WTC11 (cell line): ENCODE data around the gene ABCA3. TPM values are rescaled to one million over a fixed set of nuclear protein-coding genes. Genes with fewer than 3 reads are reported as not detected.
A peak's percentile ranks its signal among the peaks of the same experiment; 100 is the strongest.

Experiments
- CREB1 ChIP-seq: sonication (generic); formaldehyde crosslinking; IDR thresholded peaks from 2 replicates; pipeline ENCODE4 v1.8.0; 2023; ENCODE audit warnings: mild to moderate bottlenecking, missing genetic modification reagents
- E2F1 ChIP-seq: sonication (generic); formaldehyde crosslinking; IDR thresholded peaks from 2 replicates; pipeline ENCODE4 v1.8.0; 2022; ENCODE audit warnings: mild to moderate bottlenecking, missing genetic modification reagents
- HMGA2 ChIP-seq: fragments of 250-450 bp; sonication (Bioruptor Pico); IDR thresholded peaks from 2 replicates; pipeline ENCODE4 v1.4.0; 2021; ENCODE audit warnings: mild to moderate bottlenecking, moderate library complexity
- IRF2 ChIP-seq: sonication (generic); formaldehyde crosslinking; IDR thresholded peaks from 2 replicates; pipeline ENCODE4 v1.8.0; 2022; ENCODE audit warnings: low read depth, missing genetic modification reagents, borderline replicate concordance
- JAZF1 ChIP-seq: fragments of 250-450 bp; sonication (Bioruptor Pico); IDR thresholded peaks from 2 replicates; pipeline ENCODE4 v1.9.0; 2021; ENCODE audit warnings: moderate library complexity, mild to moderate bottlenecking, inconsistent platforms
- MXD4 ChIP-seq: fragments of 250-450 bp; sonication (Bioruptor Pico); IDR thresholded peaks from 2 replicates; pipeline ENCODE4 v1.8.0; 2021; ENCODE audit warnings: mild to moderate bottlenecking, moderate library complexity, borderline replicate concordance
- NR3C1 ChIP-seq: sonication (generic); formaldehyde crosslinking; conservative IDR thresholded peaks from 2 replicates; pipeline ENCODE4 v1.8.1; 2023; ENCODE audit warnings: low read depth, mild to moderate bottlenecking, missing genetic modification reagents
- PRDM15 ChIP-seq: sonication (generic); formaldehyde crosslinking; IDR thresholded peaks from 2 replicates; pipeline ENCODE4 v1.8.0; 2022; ENCODE audit warnings: missing genetic modification reagents
- PRRX2 ChIP-seq: fragments of 250-450 bp; sonication (Bioruptor Pico); IDR thresholded peaks from 2 replicates; pipeline ENCODE4 v1.8.0; 2021; ENCODE audit warnings: mild to moderate bottlenecking
- SMAD3 ChIP-seq: sonication (generic); formaldehyde crosslinking; IDR thresholded peaks from 2 replicates; pipeline ENCODE4 v1.8.0; 2022; ENCODE audit warnings: missing genetic modification reagents, mild to moderate bottlenecking, borderline replicate concordance
- SMAD4 ChIP-seq: sonication (generic); formaldehyde crosslinking; IDR thresholded peaks from 2 replicates; pipeline ENCODE4 v1.8.0; 2022; ENCODE audit warnings: mild to moderate bottlenecking, missing genetic modification reagents
- STAT6 ChIP-seq: sonication (generic); formaldehyde crosslinking; conservative IDR thresholded peaks from 2 replicates; pipeline ENCODE4 v1.8.1; 2023; ENCODE audit warnings: mild to moderate bottlenecking, low read depth, missing genetic modification reagents, moderate library complexity
- USF2 ChIP-seq: sonication (generic); formaldehyde crosslinking; IDR thresholded peaks from 2 replicates; pipeline ENCODE4 v1.8.1; 2023; ENCODE audit warnings: mild to moderate bottlenecking, missing genetic modification reagents, moderate library complexity
- ZBTB43 ChIP-seq: sonication (generic); formaldehyde crosslinking; IDR thresholded peaks from 2 replicates; pipeline ENCODE4 v1.8.1; 2023; ENCODE audit warnings: mild to moderate bottlenecking, missing genetic modification reagents
- ZNF232 ChIP-seq: sonication (generic); formaldehyde crosslinking; IDR thresholded peaks from 2 replicates; pipeline ENCODE4 v1.8.0; 2022; ENCODE audit warnings: mild to moderate bottlenecking, missing genetic modification reagents
- ZNF396 ChIP-seq: fragments of 250-450 bp; sonication (Bioruptor Pico); IDR thresholded peaks from 2 replicates; pipeline ENCODE4 v1.8.0; 2021; ENCODE audit warnings: mild to moderate bottlenecking, moderate library complexity, borderline replicate concordance
- total RNA-seq: library from RNA; stranded (reverse); gene quantifications from 3 replicates; pipeline ENCODE4 v1.2.3, GENCODE V29; 2021
- TF ChIP-seq, protein P1 (sequence below): sonication (generic); formaldehyde crosslinking; IDR thresholded peaks from 2 replicates; pipeline ENCODE4 v1.8.0; 2022; ENCODE audit warnings: mild to moderate bottlenecking, missing genetic modification reagents
- TF ChIP-seq, protein P2 (sequence below): sonication (generic); formaldehyde crosslinking; IDR thresholded peaks from 2 replicates; pipeline ENCODE4 v1.8.1; 2022; ENCODE audit warnings: mild to moderate bottlenecking, missing genetic modification reagents, moderate library complexity, borderline replicate concordance
- TF ChIP-seq, protein P3 (sequence below): sonication (generic); formaldehyde crosslinking; IDR thresholded peaks from 2 replicates; pipeline ENCODE4 v1.8.1; 2022; ENCODE audit warnings: mild to moderate bottlenecking, moderate library complexity, missing genetic modification reagents
- TF ChIP-seq, protein P4 (sequence below): sonication (generic); formaldehyde crosslinking; IDR thresholded peaks from 2 replicates; pipeline ENCODE4 v1.8.1; 2023; ENCODE audit warnings: mild to moderate bottlenecking, moderate library complexity, missing genetic modification reagents
- TF ChIP-seq, protein P5 (sequence below): sonication (generic); formaldehyde crosslinking; IDR thresholded peaks from 2 replicates; pipeline ENCODE4 v1.8.1; 2022; ENCODE audit warnings: low read depth, missing genetic modification reagents, borderline replicate concordance

The ABCA3 gene
- total RNA-seq, 1 experiment from 2014 or later = 12.1 TPM

GRCh38 chr16:2340564-2341455, at the start of gene ABCA3 (continued):
- TF ChIP-seq STAT6 (no peak), SMAD4 (CRISPR knock-in tag) (peak; percentile 96), ZNF396 (no peak), ZBTB43 (CRISPR knock-in tag) (peak; percentile 99), E2F1 (CRISPR knock-in tag) (peak; percentile 99), SMAD3 (CRISPR knock-in tag) (peak; percentile 99), ZNF232 (CRISPR knock-in tag) (peak; percentile 99), MXD4 (CRISPR knock-in tag) (no peak), PRDM15 (CRISPR knock-in tag) (peak; percentile 72), CREB1 (peak; percentile 99), IRF2 (CRISPR knock-in tag) (peak; percentile 92), USF2 (CRISPR knock-in tag) (peak; percentile 71), JAZF1 (CRISPR knock-in tag) (no peak), PRRX2 (CRISPR knock-in tag) (peak; percentile 59; the same call in 1 of the 2 replicates), HMGA2 (no peak), NR3C1 (CRISPR knock-in tag) (peak; percentile 94)
- TF ChIP-seq, protein P1, sequence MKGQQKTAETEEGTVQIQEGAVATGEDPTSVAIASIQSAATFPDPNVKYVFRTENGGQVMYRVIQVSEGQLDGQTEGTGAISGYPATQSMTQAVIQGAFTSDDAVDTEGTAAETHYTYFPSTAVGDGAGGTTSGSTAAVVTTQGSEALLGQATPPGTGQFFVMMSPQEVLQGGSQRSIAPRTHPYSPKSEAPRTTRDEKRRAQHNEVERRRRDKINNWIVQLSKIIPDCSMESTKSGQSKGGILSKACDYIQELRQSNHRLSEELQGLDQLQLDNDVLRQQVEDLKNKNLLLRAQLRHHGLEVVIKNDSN (CRISPR knock-in tag) = peak; percentile 90
- TF ChIP-seq, protein P2, sequence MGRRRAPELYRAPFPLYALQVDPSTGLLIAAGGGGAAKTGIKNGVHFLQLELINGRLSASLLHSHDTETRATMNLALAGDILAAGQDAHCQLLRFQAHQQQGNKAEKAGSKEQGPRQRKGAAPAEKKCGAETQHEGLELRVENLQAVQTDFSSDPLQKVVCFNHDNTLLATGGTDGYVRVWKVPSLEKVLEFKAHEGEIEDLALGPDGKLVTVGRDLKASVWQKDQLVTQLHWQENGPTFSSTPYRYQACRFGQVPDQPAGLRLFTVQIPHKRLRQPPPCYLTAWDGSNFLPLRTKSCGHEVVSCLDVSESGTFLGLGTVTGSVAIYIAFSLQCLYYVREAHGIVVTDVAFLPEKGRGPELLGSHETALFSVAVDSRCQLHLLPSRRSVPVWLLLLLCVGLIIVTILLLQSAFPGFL = peak; percentile 94; the same call in 1 of the 2 replicates
- TF ChIP-seq, protein P3, sequence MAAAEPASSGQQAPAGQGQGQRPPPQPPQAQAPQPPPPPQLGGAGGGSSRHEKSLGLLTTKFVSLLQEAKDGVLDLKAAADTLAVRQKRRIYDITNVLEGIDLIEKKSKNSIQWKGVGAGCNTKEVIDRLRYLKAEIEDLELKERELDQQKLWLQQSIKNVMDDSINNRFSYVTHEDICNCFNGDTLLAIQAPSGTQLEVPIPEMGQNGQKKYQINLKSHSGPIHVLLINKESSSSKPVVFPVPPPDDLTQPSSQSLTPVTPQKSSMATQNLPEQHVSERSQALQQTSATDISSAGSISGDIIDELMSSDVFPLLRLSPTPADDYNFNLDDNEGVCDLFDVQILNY = peak; percentile 100
- TF ChIP-seq, protein P4, sequence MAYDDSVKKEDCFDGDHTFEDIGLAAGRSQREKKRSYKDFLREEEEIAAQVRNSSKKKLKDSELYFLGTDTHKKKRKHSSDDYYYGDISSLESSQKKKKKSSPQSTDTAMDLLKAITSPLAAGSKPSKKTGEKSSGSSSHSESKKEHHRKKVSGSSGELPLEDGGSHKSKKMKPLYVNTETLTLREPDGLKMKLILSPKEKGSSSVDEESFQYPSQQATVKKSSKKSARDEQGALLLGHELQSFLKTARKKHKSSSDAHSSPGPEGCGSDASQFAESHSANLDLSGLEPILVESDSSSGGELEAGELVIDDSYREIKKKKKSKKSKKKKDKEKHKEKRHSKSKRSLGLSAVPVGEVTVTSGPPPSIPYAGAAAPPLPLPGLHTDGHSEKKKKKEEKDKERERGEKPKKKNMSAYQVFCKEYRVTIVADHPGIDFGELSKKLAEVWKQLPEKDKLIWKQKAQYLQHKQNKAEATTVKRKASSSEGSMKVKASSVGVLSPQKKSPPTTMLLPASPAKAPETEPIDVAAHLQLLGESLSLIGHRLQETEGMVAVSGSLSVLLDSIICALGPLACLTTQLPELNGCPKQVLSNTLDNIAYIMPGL (CRISPR knock-in tag) = peak; percentile 100
- TF ChIP-seq, protein P5, sequence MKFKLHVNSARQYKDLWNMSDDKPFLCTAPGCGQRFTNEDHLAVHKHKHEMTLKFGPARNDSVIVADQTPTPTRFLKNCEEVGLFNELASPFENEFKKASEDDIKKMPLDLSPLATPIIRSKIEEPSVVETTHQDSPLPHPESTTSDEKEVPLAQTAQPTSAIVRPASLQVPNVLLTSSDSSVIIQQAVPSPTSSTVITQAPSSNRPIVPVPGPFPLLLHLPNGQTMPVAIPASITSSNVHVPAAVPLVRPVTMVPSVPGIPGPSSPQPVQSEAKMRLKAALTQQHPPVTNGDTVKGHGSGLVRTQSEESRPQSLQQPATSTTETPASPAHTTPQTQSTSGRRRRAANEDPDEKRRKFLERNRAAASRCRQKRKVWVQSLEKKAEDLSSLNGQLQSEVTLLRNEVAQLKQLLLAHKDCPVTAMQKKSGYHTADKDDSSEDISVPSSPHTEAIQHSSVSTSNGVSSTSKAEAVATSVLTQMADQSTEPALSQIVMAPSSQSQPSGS = peak; percentile 96
